ENCODE results near the gene ADNP. TPM values are rescaled to one million over a fixed set of nuclear protein-coding genes. Genes with fewer than 3 reads are reported as not detected.

ADNP gene
- total RNA-seq, 1 experiment from 2014 or later = 143 TPM

GRCh38 chr20:50870561-50871161 is 60.6 kb downstream of the ADNP start:
- Histone ChIP-seq H3K9me3 (ENCODE audit: control insufficient read depth, low read depth, low read length) (no peaks in the 10 kb centered on the region), H3K4me2 (ENCODE audit: insufficient read depth, insufficient read length, low read length) (peak overlapping the region; percentile 60), H3K4me1 (ENCODE audit: insufficient read depth, low read length) (peaks cover 2% of the 10 kb centered on the region; the same call in 1 of the 2 replicates), H4K8ac (replicated peaks; ENCODE audit: insufficient read length, low read depth, low read length) (no peak overlapping the region), H3K79me1 (ENCODE audit: insufficient read depth, low read depth, low read length, poor library complexity, severe bottlenecking) (no peaks in the 10 kb centered on the region), H4K5ac (ENCODE audit: insufficient read length, low read depth, low read length) (no peak overlapping the region), H2BK20ac (ENCODE audit: low read depth, low read length, poor library complexity, severe bottlenecking) (no peak overlapping the region), H2AK5ac (ENCODE audit: insufficient read length, low read length) (no peak overlapping the region), H3T11ph (ENCODE audit: low read length) (no peak overlapping the region), H3K27ac (ENCODE audit: insufficient read length, low read depth, low read length) (no peak overlapping the region), H4K91ac (ENCODE audit: insufficient read length, low read depth, low read length) (peak overlapping the region; percentile 29), H2BK12ac (ENCODE audit: insufficient read length, low read depth, low read length) (no peak overlapping the region), H3K27me3 (ENCODE audit: insufficient read depth, low read length) (no peaks in the 10 kb centered on the region), H2BK5ac (ENCODE audit: insufficient read length, low read length) (no peak overlapping the region), H2AFZ (ENCODE audit: low read length) (no peak overlapping the region), H3K9ac (ENCODE audit: extremely low read depth, insufficient read length, low read length) (peak overlapping the region; percentile 7), H3K23ac (ENCODE audit: insufficient read length, low read depth, low read length) (no peak overlapping the region), H3K79me2 (ENCODE audit: insufficient read depth, low read length) (no peaks in the 10 kb centered on the region), H3K18ac (ENCODE audit: insufficient read length, low read depth, low read length) (peak overlapping the region; percentile 58), H2BK15ac (ENCODE audit: low read depth, low read length) (no peak overlapping the region), H3K23me2 (ENCODE audit: insufficient read length, low read depth, low read length, poor library complexity, severe bottlenecking) (peaks cover 3% of the 10 kb centered on the region), H3K56ac (ENCODE audit: insufficient read length, low read depth, low read length) (no peak overlapping the region), H3K14ac (ENCODE audit: insufficient read depth, low read length) (peak overlapping the region; percentile 71), H2BK120ac (ENCODE audit: low read depth, low read length, poor library complexity, severe bottlenecking) (no peak overlapping the region), H4K20me1 (ENCODE audit: control insufficient read depth, insufficient read depth, insufficient read length) (no peaks in the 10 kb centered on the region), H3K4ac (ENCODE audit: low read depth, low read length) (no peak overlapping the region)
- Mint-ChIP-seq H3K4me3 (peak overlapping the region; percentile 64 to 78), H3K27ac (peak overlapping the region; percentile 96 to 99 (median 98)), H3K27me3 (ENCODE audit: low read depth) (no peaks in the 10 kb centered on the region; the same call in 1 of the 2 replicates), H3K9me3 (no peaks in the 10 kb centered on the region; a peak in 1 of 5 replicates), H3K36me3 (ENCODE audit: insufficient read depth in 1 of 3, low read depth in 3 of 3) (peaks cover 0 to 11% (median 0%) of the 10 kb centered on the region in 3 experiments; a peak in 5 of 7 replicates), H3K4me1 (peaks cover 37 to 47% of the 10 kb centered on the region in 2 experiments)
- WGBS (ENCODE audit: extremely low coverage, insufficient read length, low lambda C conversion rate) = no CpG with 5 or more reads among the region's 19 CpGs
- no peak for TF ChIP-seq CTCF (conservative IDR thresholded peaks at IDR 0.05)
- DNase-seq = peak; percentile 96
